BLaER1 treated with 17β-estradiol and CSF1 and Interleukin-3, amounts not matched to agents 10 nM and 100 nM (cell line): ENCODE results near the gene FRMD4A.

Source experiments
- H3K27ac ChIP-seq, 11 experiments: shearing (Covaris generic); formaldehyde crosslinking; 2 replicates each; pipeline ENCODE4 v1.8.1; 2022
- H3K27me3 ChIP-seq, 11 experiments: shearing (Covaris generic); formaldehyde crosslinking; 2 replicates each; pipeline ENCODE4 v1.8.1; 2022
- H3K36me3 ChIP-seq, 11 experiments: shearing (Covaris generic); formaldehyde crosslinking; 2 replicates each; pipeline ENCODE4 v1.8.1; 2022
- H3K4me1 ChIP-seq, 10 experiments: shearing (Covaris generic); formaldehyde crosslinking; 2 replicates each; pipeline ENCODE4 v1.8.1; 2022
- H3K4me2 ChIP-seq, 11 experiments: shearing (Covaris generic); formaldehyde crosslinking; 2 replicates each; pipeline ENCODE4 v1.8.1; 2022
- H3K4me3 ChIP-seq, 10 experiments: shearing (Covaris generic); formaldehyde crosslinking; 2 replicates each; pipeline ENCODE4 v1.8.1; 2022
- H3K9ac ChIP-seq, 11 experiments: shearing (Covaris generic); formaldehyde crosslinking; 2 replicates each; pipeline ENCODE4 v1.8.1; 2022
- H3K9me3 ChIP-seq, 11 experiments: shearing (Covaris generic); formaldehyde crosslinking; replicated peaks in 1 of 11; 2 replicates each; pipeline ENCODE4 v1.8.1; 2022
- H4K20me1 ChIP-seq, 11 experiments: shearing (Covaris generic); formaldehyde crosslinking; 2 replicates each; pipeline ENCODE4 v1.8.1; 2022
- Cebpa-rat ChIP-seq, 11 experiments: shearing (Covaris generic); IDR thresholded peaks; 2 replicates each; pipeline ENCODE4 v1.8.1; 2022

Gene FRMD4A

DNA sequence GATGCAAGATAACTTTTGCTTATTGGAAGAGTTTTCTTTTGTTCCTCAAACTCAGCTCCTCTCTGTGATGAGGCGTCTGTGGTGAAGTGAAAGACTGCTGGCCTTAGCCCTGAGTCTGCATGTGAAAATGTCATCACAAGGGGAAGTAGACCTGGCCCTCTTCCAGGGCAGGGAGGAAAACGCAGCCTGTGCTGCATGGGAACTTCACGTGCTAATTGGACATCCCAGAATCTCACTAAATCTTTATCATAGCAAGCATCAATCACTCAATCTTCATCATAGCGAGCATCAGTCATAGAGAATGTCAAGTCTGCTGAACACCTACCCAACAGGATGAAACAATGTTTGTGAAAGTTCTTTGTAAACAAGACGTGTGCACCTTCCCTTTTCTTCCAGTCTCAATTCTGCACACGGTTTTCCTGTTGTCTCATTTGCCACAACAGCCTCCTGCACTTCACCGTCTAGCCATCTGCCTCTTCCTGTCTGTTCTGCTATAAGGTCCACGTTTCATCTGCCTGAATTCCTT is 314.6 kb downstream of the FRMD4A start:
- 0 out of 22 replicates have a peak, but pooled peaks cover 0 to 3% (median 0%) of the 10 kb centered on the region in 11 experiments for H3K36me3 ChIP-seq
- no peaks in the 10 kb centered on the region for H4K20me1 ChIP-seq
- H3K4me2 ChIP-seq, result peak overlapping the region in 9 of 11 experiments; percentile 5 to 89 (median 49); a peak in 15 of 22 replicates
- H3K9ac ChIP-seq, result peak overlapping the region in 2 of 11 experiments; percentile 29 to 44; a peak in 4 of 22 replicates
- H3K9me3 ChIP-seq, result peaks cover 5 to 17% (median 13%) of the 10 kb centered on the region in 11 experiments; a peak in 14 of 22 replicates
- TF ChIP-seq Cebpa-rat (IDR thresholded peaks at IDR 0.05), result no peak
- H3K4me3 ChIP-seq, result no peak overlapping the region; a peak in 1 of 20 replicates
- H3K27me3 ChIP-seq, result no peaks in the 10 kb centered on the region
- peaks cover 7 to 27% (median 13%) of the 10 kb centered on the region in 10 experiments; a peak in 17 of 20 replicates for H3K4me1 ChIP-seq
- peak overlapping the region in 4 of 11 experiments; percentile 22 to 69 (median 36); a peak in 7 of 22 replicates for H3K27ac ChIP-seq

DNA sequence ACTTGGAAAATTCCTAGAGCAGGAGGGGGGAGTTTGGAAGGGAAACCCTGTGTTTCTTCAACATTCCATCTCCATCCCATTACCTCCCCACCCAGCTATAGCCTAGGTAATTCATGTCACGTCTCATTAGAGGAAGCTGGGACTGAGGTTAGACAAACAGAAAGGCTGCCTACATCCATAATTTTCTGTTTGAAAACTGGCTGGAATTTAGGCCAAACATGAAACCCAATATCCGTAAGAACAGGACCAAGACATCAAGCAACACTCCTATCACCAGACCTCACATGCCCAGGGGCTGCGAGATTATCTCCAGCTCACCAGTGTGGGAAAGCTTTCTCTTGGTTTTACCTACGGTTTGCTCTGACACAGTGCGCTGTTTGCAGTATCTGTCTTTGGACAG is 316.3 kb downstream of the FRMD4A start:
- Histone ChIP-seq H3K4me1 (peaks cover 18 to 39% (median 25%) of the 10 kb centered on the region in 10 experiments), H3K4me3 (no peak overlapping the region), H3K36me3 (0 out of 22 replicates have a peak, but pooled peaks cover 0 to under 1% (median 0%) of the 10 kb centered on the region in 11 experiments), H3K27ac (no peak overlapping the region), H3K4me2 (no peak overlapping the region), H3K9me3 (peaks cover 5 to 11% (median 9%) of the 10 kb centered on the region in 11 experiments; a peak in 13 of 22 replicates), H4K20me1 (no peaks in the 10 kb centered on the region), H3K27me3 (no peaks in the 10 kb centered on the region), H3K9ac (no peak overlapping the region)
- TF ChIP-seq Cebpa-rat (IDR thresholded peaks at IDR 0.05), result no peak

DNA sequence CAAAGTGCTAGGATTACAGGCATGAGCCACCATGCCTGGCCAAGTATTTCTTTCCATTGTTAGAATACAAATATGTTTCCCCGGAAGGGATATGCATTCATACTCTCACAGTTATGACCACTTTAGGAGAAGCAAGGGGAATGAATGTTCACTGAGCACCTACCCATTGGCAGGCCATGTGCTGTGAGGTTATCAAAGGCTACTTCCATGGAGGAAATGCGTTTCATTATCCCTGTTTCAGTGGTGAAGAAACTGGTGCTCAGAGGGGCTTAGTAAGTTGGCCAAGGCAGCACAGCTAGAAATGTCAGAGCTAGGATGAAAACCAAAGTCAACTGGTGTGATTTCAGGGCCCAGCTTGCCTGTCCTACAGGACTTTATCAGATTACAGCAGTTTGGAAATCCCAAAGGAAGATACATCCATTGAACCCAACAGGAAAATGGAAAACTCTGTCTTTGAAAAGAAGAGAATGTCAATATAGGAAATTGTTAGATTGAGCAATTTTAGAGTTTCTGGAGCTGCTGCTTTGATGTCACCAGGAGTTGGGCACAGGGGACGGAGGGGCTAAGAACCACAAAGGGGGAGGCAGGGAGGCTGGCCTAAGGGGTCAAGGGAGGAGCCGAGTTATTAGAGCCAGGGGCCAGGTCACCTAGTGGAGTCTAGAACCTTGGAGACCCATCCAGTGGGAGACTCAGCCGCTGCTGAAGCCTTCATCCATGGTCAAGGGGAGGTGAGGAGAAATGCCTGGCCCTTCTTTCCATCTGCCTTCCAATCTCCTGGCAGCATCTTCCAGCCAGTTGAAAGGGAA is 319.8 kb downstream of the FRMD4A start:
- H4K20me1 ChIP-seq, result no peaks in the 10 kb centered on the region
- H3K36me3 ChIP-seq, result no peaks in the 10 kb centered on the region
- H3K27ac ChIP-seq, result no peak overlapping the region
- H3K9ac ChIP-seq, result no peak overlapping the region
- H3K27me3 ChIP-seq, result no peaks in the 10 kb centered on the region; a peak in 1 of 22 replicates
- H3K4me2 ChIP-seq, result peak overlapping the region in 4 of 11 experiments; percentile 80 to 92 (median 86); a peak in 4 of 22 replicates
- H3K4me3 ChIP-seq, result no peak overlapping the region
- H3K9me3 ChIP-seq, result no peaks in the 10 kb centered on the region
- TF ChIP-seq Cebpa-rat (IDR thresholded peaks at IDR 0.05), result no peak
- peaks cover 35 to 43% (median 40%) of the 10 kb centered on the region in 10 experiments for H3K4me1 ChIP-seq

DNA sequence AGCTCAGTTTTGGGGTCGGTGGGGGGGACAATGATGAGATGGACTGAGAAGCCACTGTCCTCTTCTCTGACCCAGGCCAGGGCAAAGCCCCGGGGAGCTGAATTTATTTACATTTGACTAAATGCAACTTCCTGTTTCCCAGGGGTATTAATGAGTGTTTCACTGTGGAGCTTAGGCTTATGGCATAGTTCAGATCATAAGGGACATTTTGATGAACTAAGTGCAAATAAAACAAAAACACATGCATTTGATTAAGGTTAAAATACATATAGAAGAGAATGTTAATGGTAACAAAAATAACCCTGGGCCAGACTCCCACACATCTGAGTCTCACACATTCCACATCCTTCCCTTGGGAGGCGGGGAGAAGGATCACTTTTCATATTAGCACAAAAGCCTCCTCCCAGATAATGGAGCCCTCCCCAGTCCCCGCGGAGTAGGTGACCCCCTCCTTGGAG is 320.6 kb downstream of the FRMD4A start:
- Histone ChIP-seq H3K4me2 (peak overlapping the region; percentile 63 to 92 (median 77)), H3K27ac (peak overlapping the region in 3 of 11 experiments; percentile 11 to 31 (median 21); a peak in 3 of 22 replicates), H3K9me3 (no peaks in the 10 kb centered on the region), H3K9ac (peak overlapping the region in 2 of 11 experiments; percentile 19 to 39; a peak in 2 of 22 replicates), H3K36me3 (no peaks in the 10 kb centered on the region), H4K20me1 (no peaks in the 10 kb centered on the region), H3K4me1 (peaks cover 32 to 38% (median 35%) of the 10 kb centered on the region in 10 experiments), H3K4me3 (no peak overlapping the region), H3K27me3 (no peaks in the 10 kb centered on the region; a peak in 1 of 22 replicates)
- TF ChIP-seq Cebpa-rat (IDR thresholded peaks at IDR 0.05), result no peak

DNA sequence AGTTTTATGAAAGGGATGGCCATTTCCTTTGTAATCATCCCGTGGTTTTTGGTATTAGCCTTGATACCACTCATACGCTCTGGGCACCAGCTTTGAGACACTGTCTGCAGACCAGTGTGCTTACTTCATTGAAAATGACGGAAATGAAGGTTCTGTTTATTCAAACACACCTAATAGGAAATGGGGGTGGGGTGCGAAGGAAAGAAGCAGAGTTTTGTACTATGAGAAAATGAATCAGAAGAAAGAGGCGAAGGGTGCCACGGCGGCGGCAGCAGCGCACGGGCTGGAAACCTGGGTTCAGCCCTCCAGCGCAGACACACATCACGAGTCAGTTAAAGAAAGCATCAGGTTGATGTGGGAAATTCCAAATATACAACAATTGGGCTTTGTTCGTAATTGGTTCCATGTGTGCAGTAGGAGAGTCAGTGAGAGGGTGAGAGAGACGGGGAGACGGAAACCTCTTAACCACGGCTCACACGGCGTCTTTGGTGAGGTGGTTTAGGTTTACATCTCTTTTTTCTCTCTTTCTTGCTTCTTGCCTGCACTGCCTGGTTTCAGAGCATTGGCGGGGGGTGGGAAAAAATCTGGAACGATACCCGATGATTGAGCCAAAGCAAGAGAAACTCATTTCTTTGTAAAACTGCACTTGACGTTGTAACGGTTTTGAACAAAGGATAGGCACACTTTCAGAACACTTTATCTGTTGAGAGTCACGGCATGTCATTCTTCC is 321.2 kb downstream of the FRMD4A start:
- TF ChIP-seq Cebpa-rat (IDR thresholded peaks at IDR 0.05), result no peak
- H3K27ac ChIP-seq, result peak overlapping the region in 3 of 11 experiments; percentile 11 to 31 (median 21); a peak in 3 of 22 replicates
- H4K20me1 ChIP-seq, result no peaks in the 10 kb centered on the region
- H3K36me3 ChIP-seq, result no peaks in the 10 kb centered on the region
- no peaks in the 10 kb centered on the region; a peak in 1 of 22 replicates for H3K27me3 ChIP-seq
- peak overlapping the region in 2 of 11 experiments; percentile 19 to 39; a peak in 2 of 22 replicates for H3K9ac ChIP-seq
- H3K4me1 ChIP-seq, result peaks cover 32 to 38% (median 35%) of the 10 kb centered on the region in 10 experiments
- H3K4me3 ChIP-seq, result no peak overlapping the region
- peak overlapping the region; percentile 63 to 92 (median 77) for H3K4me2 ChIP-seq
- no peaks in the 10 kb centered on the region for H3K9me3 ChIP-seq

DNA sequence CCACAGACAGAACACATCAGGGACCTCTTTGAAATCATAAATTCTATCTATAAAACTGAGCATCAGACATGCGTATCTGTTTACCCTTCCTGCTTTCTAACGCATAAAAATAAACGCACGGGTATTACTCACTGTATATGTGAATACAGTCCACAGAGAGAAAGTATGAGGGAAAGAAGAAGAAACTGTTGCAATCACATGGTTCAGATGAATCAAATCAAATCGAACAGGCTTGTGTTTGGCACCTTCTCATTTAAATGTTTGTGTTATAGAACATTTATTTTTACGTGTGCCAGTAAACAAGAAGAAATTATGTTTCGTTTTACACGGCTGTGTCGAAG is 322.0 kb downstream of the FRMD4A start:
- H3K4me2 ChIP-seq, result peak overlapping the region; percentile 69 to 92 (median 77)
- no peak overlapping the region; a peak in 1 of 22 replicates for H3K9ac ChIP-seq
- H3K4me1 ChIP-seq, result peaks cover 32 to 38% (median 35%) of the 10 kb centered on the region in 10 experiments
- no peaks in the 10 kb centered on the region for H4K20me1 ChIP-seq
- TF ChIP-seq Cebpa-rat (IDR thresholded peaks at IDR 0.05), result no peak
- no peaks in the 10 kb centered on the region; a peak in 1 of 22 replicates for H3K27me3 ChIP-seq
- H3K36me3 ChIP-seq, result no peaks in the 10 kb centered on the region
- H3K4me3 ChIP-seq, result peak overlapping the region in 1 of 10 experiments; percentile 5; a peak in 1 of 20 replicates
- H3K9me3 ChIP-seq, result no peaks in the 10 kb centered on the region
- H3K27ac ChIP-seq, result peak overlapping the region in 1 of 11 experiments; percentile 64; a peak in 2 of 22 replicates

DNA sequence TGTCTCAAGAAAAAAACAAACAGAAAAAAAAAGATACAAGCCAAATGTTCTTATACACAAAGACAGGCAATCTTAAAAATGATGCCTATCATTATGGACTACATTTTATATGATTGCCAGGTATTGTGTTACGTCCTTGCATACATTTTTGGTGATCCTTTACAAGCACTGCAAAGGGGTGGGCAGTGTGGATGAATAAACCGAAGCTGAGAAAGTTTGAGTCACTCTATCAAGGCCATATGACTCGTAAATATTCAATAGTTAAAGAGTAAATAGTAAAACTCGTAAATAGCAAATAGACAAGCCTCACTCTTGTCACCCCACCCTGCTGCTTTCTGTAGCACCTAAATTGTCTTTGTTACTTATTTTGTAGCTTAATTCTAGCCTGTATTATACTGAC is 326.2 kb downstream of the FRMD4A start:
- Histone ChIP-seq H4K20me1 (no peaks in the 10 kb centered on the region), H3K9me3 (no peaks in the 10 kb centered on the region), H3K36me3 (no peaks in the 10 kb centered on the region), H3K4me2 (no peak overlapping the region), H3K9ac (no peak overlapping the region), H3K27ac (no peak overlapping the region), H3K4me3 (no peak overlapping the region), H3K4me1 (peaks cover 23 to 26% (median 25%) of the 10 kb centered on the region in 10 experiments), H3K27me3 (no peaks in the 10 kb centered on the region; a peak in 1 of 22 replicates)
- no peak for TF ChIP-seq Cebpa-rat (IDR thresholded peaks at IDR 0.05)

DNA sequence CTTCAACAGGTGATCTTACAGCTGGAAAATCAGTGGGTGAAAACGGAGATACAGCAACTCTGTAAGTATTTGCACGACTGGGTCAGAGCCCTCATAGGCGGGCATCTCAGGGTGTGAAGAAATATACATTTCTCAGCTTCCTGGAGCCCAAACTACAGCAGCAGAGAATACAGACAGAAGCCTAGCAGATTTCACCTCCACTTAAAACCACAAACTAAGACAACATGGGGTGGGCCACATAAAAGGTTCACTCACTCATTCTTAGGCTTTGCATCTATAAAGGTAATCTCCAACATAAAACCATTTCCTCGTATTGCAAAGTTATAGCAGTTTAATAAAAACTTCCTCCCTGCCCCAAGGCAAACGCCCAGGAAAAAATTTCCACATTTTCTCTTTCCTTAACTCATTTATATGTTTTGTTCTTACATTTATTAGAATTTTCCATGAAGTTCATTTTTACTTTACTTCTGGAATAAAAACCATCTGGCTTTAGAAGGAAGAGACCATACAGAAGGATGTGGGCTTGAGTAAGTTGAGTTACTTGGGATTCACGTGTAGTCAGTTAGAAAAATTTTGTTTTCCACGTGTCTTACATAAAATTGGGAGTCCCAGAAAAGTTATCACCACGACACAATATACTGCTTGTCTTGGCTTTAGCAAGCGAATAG is 327.1 kb downstream of the FRMD4A start:
- Histone ChIP-seq H3K27ac (no peak overlapping the region), H3K4me1 (peaks cover 14 to 17% (median 16%) of the 10 kb centered on the region in 10 experiments), H3K36me3 (no peaks in the 10 kb centered on the region), H4K20me1 (no peaks in the 10 kb centered on the region), H3K4me2 (no peak overlapping the region), H3K4me3 (no peak overlapping the region), H3K9ac (no peak overlapping the region), H3K27me3 (no peaks in the 10 kb centered on the region), H3K9me3 (peaks cover 0 to 7% (median 4%) of the 10 kb centered on the region in 11 experiments; a peak in 14 of 22 replicates)
- no peak for TF ChIP-seq Cebpa-rat (IDR thresholded peaks at IDR 0.05)
